CD14-positive monocyte (primary cell): ENCODE measurements around the gene NPR1. TPM values are rescaled to one million over a fixed set of nuclear protein-coding genes. Genes with fewer than 3 reads are reported as not detected.

Experiments used
- DNase-seq, 3 donors: peaks; one replicate each; pipeline ENCODE4 v3.0.0-alpha.2; 2011 to 2022
- H2AFZ ChIP-seq: 2 replicates; pipeline ENCODE4 v1.6.0; 2012; ENCODE audit warnings: mild to moderate bottlenecking, low read depth, low read length, inconsistent platforms; ENCODE audit not compliant: insufficient read depth, poor library complexity, severe bottlenecking
- H3K27ac ChIP-seq, 2 donors: 1 replicate in 1 of 2; 2 replicates in 1 of 2; pipeline ENCODE4 v1.5.1; 2012 to 2013; ENCODE audit warnings: low read length in 2 of 2, control low read depth in 1 of 2, inconsistent platforms in 1 of 2, low read depth in 1 of 2, mild to moderate bottlenecking in 1 of 2
- H3K27me3 ChIP-seq, 2 donors: one replicate each; pipeline versions ENCODE4 v1.6.0 to v1.6.1; 2011 to 2013; ENCODE audit warnings: low read length in 2 of 2; ENCODE audit not compliant: control insufficient read depth in 2 of 2, insufficient read depth in 2 of 2
- H3K36me3 ChIP-seq, 2 donors: replicated peaks in 1 of 2; 1 replicate in 1 of 2; 2 replicates in 1 of 2; pipeline versions ENCODE4 v1.5.1 to v1.6.1; 2012 to 2013; ENCODE audit warnings: low read length in 2 of 2, control low read depth in 1 of 2, inconsistent platforms in 1 of 2, mild to moderate bottlenecking in 1 of 2; ENCODE audit not compliant: insufficient read depth in 2 of 2, control insufficient read depth in 1 of 2
- H3K4me1 ChIP-seq, 2 donors: 1 replicate in 1 of 2; 2 replicates in 1 of 2; pipeline versions ENCODE4 v1.5.1 to v1.6.1; 2012 to 2013; ENCODE audit warnings: low read length in 2 of 2, control low read depth in 1 of 2, inconsistent platforms in 1 of 2, mild to moderate bottlenecking in 1 of 2, moderate library complexity in 1 of 2; ENCODE audit not compliant: insufficient read depth in 2 of 2, control insufficient read depth in 1 of 2
- H3K4me2 ChIP-seq: replicated peaks from 2 replicates; pipeline ENCODE3; 2012; ENCODE audit warnings: low read length, moderate library complexity, mild to moderate bottlenecking; ENCODE audit not compliant: poor library complexity, severe bottlenecking; ENCODE audit errors: extremely low read depth
- H3K4me3 ChIP-seq, 3 experiments: fragments of 200-600 bp in 1 of 3; sonication (generic) in 1 of 3; replicated peaks in 1 of 3; 1 replicate in 2 of 3; 2 replicates in 1 of 3; pipeline ENCODE4 v1.5.1; 2011 to 2013; ENCODE audit warnings: low read length in 3 of 3, mild to moderate bottlenecking in 3 of 3, control low read depth in 2 of 3, low read depth in 2 of 3, inconsistent platforms in 1 of 3, moderate library complexity in 1 of 3
- H3K79me2 ChIP-seq: 2 replicates; pipeline ENCODE4 v1.6.0; 2012; ENCODE audit warnings: mild to moderate bottlenecking, control low read depth, inconsistent platforms, low read length, moderate library complexity; ENCODE audit not compliant: insufficient read depth
- H3K9ac ChIP-seq: 2 replicates; pipeline ENCODE4 v1.6.0; 2017; ENCODE audit warnings: low read length, mild to moderate bottlenecking; ENCODE audit not compliant: insufficient read depth, poor library complexity, severe bottlenecking
- H3K9me3 ChIP-seq, 2 donors: replicated peaks in 1 of 2; 1 replicate in 1 of 2; 2 replicates in 1 of 2; pipeline versions ENCODE4 v1.5.1 to v1.6.1; 2012 to 2013; ENCODE audit warnings: low read length in 2 of 2, control low read depth in 1 of 2; ENCODE audit not compliant: control insufficient read depth in 1 of 2, insufficient read depth in 1 of 2
- H4K20me1 ChIP-seq: 2 replicates; pipeline ENCODE4 v1.6.0; 2012; ENCODE audit warnings: mild to moderate bottlenecking, low read length, control low read depth, moderate library complexity; ENCODE audit not compliant: insufficient read depth
- H3K27ac Mint-ChIP-seq, 7 donors: one replicate each; pipeline ENCODE4 v1.8.0; 2020; ENCODE audit warnings: mild to moderate bottlenecking in 7 of 7, mixed read lengths in 7 of 7, moderate library complexity in 6 of 7, inconsistent platforms in 2 of 7
- H3K27me3 Mint-ChIP-seq, 3 donors: one replicate each; pipeline ENCODE4 v1.8.0; 2021 to 2022; ENCODE audit warnings: low read depth in 3 of 3, mild to moderate bottlenecking in 3 of 3, mixed read lengths in 3 of 3, moderate library complexity in 3 of 3, inconsistent platforms in 1 of 3
- H3K36me3 Mint-ChIP-seq, 2 donors: one replicate each; pipeline ENCODE4 v1.8.0; 2020; ENCODE audit warnings: mixed read lengths in 2 of 2, inconsistent platforms in 1 of 2, mild to moderate bottlenecking in 1 of 2
- H3K4me1 Mint-ChIP-seq: one replicate; pipeline ENCODE4 v1.8.0; 2020; ENCODE audit warnings: mild to moderate bottlenecking, mixed read lengths
- H3K4me3 Mint-ChIP-seq, 2 donors: one replicate each; pipeline ENCODE4 v1.8.0; 2020; ENCODE audit warnings: mild to moderate bottlenecking in 2 of 2, mixed read lengths in 2 of 2, moderate library complexity in 1 of 2
- H3K9me3 Mint-ChIP-seq, 7 donors: one replicate each; pipeline ENCODE4 v1.8.0; 2020 to 2022; ENCODE audit warnings: mixed read lengths in 7 of 7, mild to moderate bottlenecking in 6 of 7, moderate library complexity in 6 of 7, inconsistent platforms in 2 of 7
- CTCF ChIP-seq: fragments of 200-600 bp; IDR thresholded peaks from one replicate; pipeline ENCODE4 v1.8.0; 2022; ENCODE audit warnings: antibody characterized with exemption, mild to moderate bottlenecking
- WGBS: methylation state at CpG from one replicate; pipeline ENCODE4 v1.1.5; 2013; ENCODE audit warnings: missing lambda C conversion rate; ENCODE audit not compliant: insufficient coverage; 5-methylcytosine and 5-hydroxymethylcytosine counted together
- intact Hi-C, 2 donors: fragments of 100-400 bp; cut with micrococcal nuclease; formaldehyde crosslinking; loops; one replicate each; pipeline versions ENCODE4 v1.15.0 to v1.15.1; 2023
- polyA plus RNA-seq, 3 donors: library from polyadenylated mRNA; depleted of rRNA in 1 of 3; unstranded in 2 of 3; stranded (reverse) in 1 of 3; fragments of 300-500 nt in 2 of 3; fragments of >200 nt in 1 of 3; fragmentation: Illumina TruSeq in 2 of 3; gene quantifications; 1 replicate in 2 of 3; 2 replicates in 1 of 3; pipeline ENCODE4 v1.2.3, GENCODE V29; 2012 to 2021

The NPR1 gene
- polyA plus RNA-seq, 3 donors, result not detected

DNA sequence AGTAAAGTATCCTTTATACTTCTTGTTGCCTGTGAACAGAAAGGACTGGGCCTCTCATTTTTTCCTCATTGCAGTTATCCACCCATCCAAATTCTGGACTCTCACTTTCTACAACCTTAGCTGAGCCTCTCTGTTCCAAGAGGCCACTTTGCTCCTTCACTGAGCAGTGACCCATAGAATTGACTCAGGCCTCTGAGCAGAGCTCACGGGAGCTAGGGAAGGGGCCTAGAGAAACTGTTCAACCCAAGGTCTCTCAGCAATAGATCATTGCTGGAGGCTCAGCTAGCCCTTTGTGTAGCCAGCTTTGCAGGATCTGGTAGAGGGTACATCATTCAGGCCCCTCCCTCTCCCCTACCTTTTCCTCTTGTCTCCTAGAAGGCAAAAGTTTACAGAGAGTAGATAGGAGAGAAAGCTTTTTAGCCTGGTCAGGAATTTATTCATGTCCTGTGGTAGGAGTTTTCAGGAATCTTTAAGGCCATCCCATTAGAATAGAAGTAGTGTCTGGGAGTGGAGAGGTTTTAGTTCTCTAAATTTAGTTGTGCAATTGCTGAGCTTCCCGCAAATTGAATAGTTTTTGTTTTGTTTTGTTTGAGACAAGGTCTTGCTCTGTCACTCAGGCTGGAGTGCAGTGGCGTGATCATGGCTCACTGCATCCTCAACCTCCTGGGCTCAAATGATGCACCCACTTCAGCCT lies 56.1 kb downstream of the NPR1 start:
- no peak for TF ChIP-seq CTCF
- peaks cover 4 to 18% of the 10 kb centered on the region in 2 donors for H3K36me3 ChIP-seq
- peaks cover 40% of the 10 kb centered on the region for H3K79me2 ChIP-seq
- Mint-ChIP-seq H3K9me3 (peaks cover 0 to 2% (median 0%) of the 10 kb centered on the region in 7 donors), H3K4me3 (peak overlapping the region; percentile 9 to 67), H3K27ac (peak overlapping the region; percentile 88 to 95 (median 92)), H3K27me3 (peaks cover 0 to 1% (median 0%) of the 10 kb centered on the region in 3 donors), H3K4me1 (peaks cover 42% of the 10 kb centered on the region), H3K36me3 (peaks cover 4 to 28% of the 10 kb centered on the region in 2 donors)
- H3K9me3 ChIP-seq, result no peaks in the 10 kb centered on the region
- intact Hi-C loops, result loop anchor here in 1 of 2 donors (5.0 kb wide), 1 partner anchor 102 kb away; the partner anchor contains the start of gene CHTOP
- peak overlapping the region; percentile 24 for H3K9ac ChIP-seq
- H3K4me1 ChIP-seq, result peaks cover 39 to 40% of the 10 kb centered on the region in 2 donors
- H3K27ac ChIP-seq, result peak overlapping the region; percentile 81 to 93
- peak overlapping the region; percentile 37 for H2AFZ ChIP-seq
- DNase-seq, result peak; percentile 49 to 76 (median 73)
- no peaks in the 10 kb centered on the region for H3K27me3 ChIP-seq
- peak overlapping the region in 1 of 3 experiments; percentile 42 for H3K4me3 ChIP-seq
- 25% methylated on average over 2 of the region's 3 CpGs for WGBS
- H4K20me1 ChIP-seq, result no peaks in the 10 kb centered on the region
- H3K4me2 ChIP-seq, result peak overlapping the region; percentile 40

GRCh38 chr1:153735090-153735420 lies 56.6 kb downstream of the NPR1 start:
- Histone ChIP-seq H3K4me1 (peaks cover 33 to 35% of the 10 kb centered on the region in 2 donors), H3K4me3 (peak overlapping the region in 1 of 3 experiments; percentile 42), H4K20me1 (no peaks in the 10 kb centered on the region), H3K27me3 (no peaks in the 10 kb centered on the region), H3K27ac (peak overlapping the region; percentile 81 to 93), H3K4me2 (peak overlapping the region; percentile 40), H3K36me3 (peaks cover 4 to 21% of the 10 kb centered on the region in 2 donors), H2AFZ (peak overlapping the region; percentile 37), H3K79me2 (peaks cover 35% of the 10 kb centered on the region), H3K9me3 (no peaks in the 10 kb centered on the region), H3K9ac (peak overlapping the region; percentile 35)
- peaks cover 37% of the 10 kb centered on the region for H3K4me1 Mint-ChIP-seq
- H3K4me3 Mint-ChIP-seq, result peak overlapping the region; percentile 9 to 67
- no peak for DNase-seq
- H3K27me3 Mint-ChIP-seq, result peaks cover 0 to 1% (median 0%) of the 10 kb centered on the region in 3 donors
- peaks cover 4 to 32% of the 10 kb centered on the region in 2 donors for H3K36me3 Mint-ChIP-seq
- intact Hi-C loops, result loop anchor here in 1 of 2 donors (5.0 kb wide), 1 partner anchor 103 kb away; the partner anchor contains the start of gene CHTOP
- peak overlapping the region; percentile 88 to 95 (median 92) for H3K27ac Mint-ChIP-seq
- no peak for TF ChIP-seq CTCF
- 75% methylated on average over 1 of the region's 3 CpGs for WGBS
- H3K9me3 Mint-ChIP-seq, result peaks cover 0 to 2% (median 0%) of the 10 kb centered on the region in 7 donors
